HepG2 (cell line): ENCODE measurements around the gene RIPK1. TPM values are rescaled to one million over a fixed set of nuclear protein-coding genes. Genes with fewer than 3 reads are reported as not detected.

ENCODE experiments used
- GTF2F1 ChIP-seq: fragments of 150-350 bp; IDR thresholded peaks from 2 replicates; pipeline ENCODE4 v1.6.1; 2014; ENCODE audit warnings: low read length
- HNRNPL ChIP-seq: fragments of 200-400 bp; formaldehyde crosslinking; IDR thresholded peaks from 2 replicates; pipeline ENCODE4 v1.6.1; 2017; ENCODE audit warnings: mild to moderate bottlenecking, low read depth, low read length
- ISX ChIP-seq: sonication (generic); formaldehyde crosslinking; conservative IDR thresholded peaks from 2 replicates; pipeline ENCODE4 v1.5.0; 2020; ENCODE audit warnings: missing genetic modification reagents
- NCOR1 ChIP-seq: fragments of 200-600 bp; sonication (generic); IDR thresholded peaks from 2 replicates; pipeline ENCODE4 v1.7.0; 2017; ENCODE audit warnings: antibody characterized with exemption, low read length, borderline replicate concordance
- PPARG ChIP-seq: conservative IDR thresholded peaks from 2 replicates; pipeline ENCODE4 v1.6.1; 2016; ENCODE audit warnings: missing biosample characterization, missing genetic modification reagents
- TCF7 ChIP-seq: sonication (generic); IDR thresholded peaks from 2 replicates; pipeline ENCODE4 v1.6.1; 2016; ENCODE audit warnings: antibody characterized with exemption, low read depth
- XRCC5 ChIP-seq: fragments of 200-400 bp; formaldehyde crosslinking; optimal IDR thresholded peaks from 2 replicates; pipeline ENCODE3; 2017; ENCODE audit warnings: mild to moderate bottlenecking, low read length
- YEATS2 ChIP-seq: sonication (generic); formaldehyde crosslinking; IDR thresholded peaks from 2 replicates; pipeline ENCODE4 v1.4.0; 2020; ENCODE audit warnings: missing genetic modification reagents, borderline replicate concordance
- ZFP37 ChIP-seq: sonication (generic); formaldehyde crosslinking; IDR thresholded peaks from 2 replicates; pipeline ENCODE4 v1.4.0; 2020; ENCODE audit warnings: missing genetic modification reagents, borderline replicate concordance
- ZNF329 ChIP-seq: sonication (generic); formaldehyde crosslinking; IDR thresholded peaks from 2 replicates; pipeline ENCODE4 v1.9.0; 2021; ENCODE audit warnings: low read depth, mild to moderate bottlenecking, missing genetic modification reagents
- ZNF567 ChIP-seq: sonication (generic); formaldehyde crosslinking; IDR thresholded peaks from 2 replicates; pipeline ENCODE4 v1.8.1; 2023; ENCODE audit warnings: mild to moderate bottlenecking, missing genetic modification reagents, borderline replicate concordance
- ZNF616 ChIP-seq: sonication (generic); formaldehyde crosslinking; IDR thresholded peaks from 2 replicates; pipeline ENCODE4 v1.5.0; 2020; ENCODE audit warnings: low read depth, mild to moderate bottlenecking, missing genetic modification reagents
- ZNF670 ChIP-seq: sonication (generic); formaldehyde crosslinking; IDR thresholded peaks from 2 replicates; pipeline ENCODE4 v1.8.0; 2022; ENCODE audit warnings: mild to moderate bottlenecking, missing genetic modification reagents, borderline replicate concordance
- ZNF703 ChIP-seq: sonication (generic); formaldehyde crosslinking; IDR thresholded peaks from 2 replicates; pipeline ENCODE4 v1.5.1; 2020; ENCODE audit warnings: missing genetic modification reagents, mild to moderate bottlenecking, moderate library complexity, borderline replicate concordance
- ZNF790 ChIP-seq: sonication (generic); formaldehyde crosslinking; IDR thresholded peaks from 2 replicates; pipeline ENCODE4 v1.8.0; 2022; ENCODE audit warnings: missing genetic modification reagents, mild to moderate bottlenecking, borderline replicate concordance
- polyA plus RNA-seq, 8 experiments: library from polyadenylated mRNA; depleted of rRNA in 3 of 8; stranded (reverse) in 7 of 8; unstranded in 1 of 8; fragments of >200 nt; fragmentation: Illumina TruSeq in 4 of 8; extraction: Trizol in 4 of 8; gene quantifications; 2 replicates each; pipeline versions ENCODE4 v1.2.1 to v1.2.3, GENCODE V29; 2011 to 2016; ENCODE audit warnings: low read depth in 4 of 8, missing spikeins in 1 of 8, mixed read lengths in 1 of 8; ENCODE audit not compliant: insufficient read depth in 1 of 8
- total RNA-seq, 5 experiments: library from RNA; depleted of rRNA; stranded (reverse); fragments of >200 nt; fragmentation: Illumina TruSeq; extraction: Trizol; gene quantifications; 2 replicates each; pipeline ENCODE4 v1.2.3, GENCODE V29; 2016; ENCODE audit warnings: low read depth in 1 of 5
- TF ChIP-seq, protein P1 (sequence below): sonication (generic); formaldehyde crosslinking; IDR thresholded peaks from 2 replicates; pipeline ENCODE4 v1.5.0; 2020; ENCODE audit warnings: mild to moderate bottlenecking, missing genetic modification reagents, borderline replicate concordance
- TF ChIP-seq, protein P2 (sequence below): sonication (generic); formaldehyde crosslinking; IDR thresholded peaks from 2 replicates; pipeline ENCODE4 v1.5.0; 2020; ENCODE audit warnings: missing genetic modification reagents
- TF ChIP-seq, protein P3 (sequence below): sonication (generic); formaldehyde crosslinking; IDR thresholded peaks from 2 replicates; pipeline ENCODE4 v1.5.1; 2020; ENCODE audit warnings: missing genetic modification reagents, mild to moderate bottlenecking, borderline replicate concordance
- TF ChIP-seq, protein P4 (sequence below): sonication (generic); formaldehyde crosslinking; IDR thresholded peaks from 2 replicates; pipeline ENCODE4 v1.4.0; 2020; ENCODE audit warnings: mild to moderate bottlenecking, missing genetic modification reagents

Gene RIPK1
- total and polyA plus RNA-seq, 2 of the 13 experiments (the other 11 are each of a cell fraction or from before 2014, with no cell fraction given): 9.0 to 10.3 TPM

DNA sequence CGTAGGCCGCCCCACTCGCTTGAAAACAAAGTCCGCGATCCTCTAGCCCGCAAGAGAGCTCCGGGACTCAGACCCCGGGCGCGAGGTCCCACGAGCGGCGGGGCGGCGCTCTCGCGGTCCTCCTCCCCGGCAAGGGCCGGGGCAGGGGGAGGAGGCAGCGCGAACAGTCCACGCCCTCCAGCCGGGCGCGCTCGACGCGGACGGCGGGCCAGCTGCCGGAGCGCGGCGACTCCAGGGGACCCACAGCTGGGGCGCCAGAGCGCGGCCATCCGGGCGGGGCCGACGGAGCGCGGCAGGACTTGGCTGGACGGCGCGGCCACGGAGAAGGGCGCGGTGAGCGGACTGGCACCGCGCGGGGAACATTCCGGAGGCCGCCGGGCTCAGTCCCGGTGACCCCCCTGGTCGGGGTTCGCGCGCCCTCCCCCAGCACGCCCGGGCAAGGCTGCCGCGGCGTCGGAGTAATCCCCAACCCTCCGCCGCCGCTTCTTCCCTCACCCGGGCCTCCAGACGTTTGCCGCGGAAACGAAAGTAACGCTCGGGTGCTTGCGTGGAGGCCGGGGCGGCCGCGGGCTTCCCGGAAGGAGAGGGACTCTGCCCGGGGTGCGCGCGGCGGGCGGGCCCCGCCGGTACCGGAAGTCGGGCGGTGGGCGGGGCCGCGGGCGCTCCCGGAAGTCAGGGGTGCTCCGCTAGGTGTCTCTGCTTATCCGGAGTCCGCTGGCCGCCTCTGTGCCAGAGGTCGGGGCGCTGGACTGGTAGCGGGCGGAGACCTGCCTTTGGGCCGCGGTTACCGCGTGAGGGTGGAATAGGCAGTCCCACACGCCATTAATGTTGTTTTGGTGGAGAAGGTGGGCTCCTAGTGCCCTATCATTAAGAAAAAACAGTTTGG is at the start of gene RIPK1 (continued):
- peak; percentile 87; the same call in 1 of the 2 replicates for TF ChIP-seq ZNF703 (CRISPR knock-in tag)
- TF ChIP-seq, protein P1, sequence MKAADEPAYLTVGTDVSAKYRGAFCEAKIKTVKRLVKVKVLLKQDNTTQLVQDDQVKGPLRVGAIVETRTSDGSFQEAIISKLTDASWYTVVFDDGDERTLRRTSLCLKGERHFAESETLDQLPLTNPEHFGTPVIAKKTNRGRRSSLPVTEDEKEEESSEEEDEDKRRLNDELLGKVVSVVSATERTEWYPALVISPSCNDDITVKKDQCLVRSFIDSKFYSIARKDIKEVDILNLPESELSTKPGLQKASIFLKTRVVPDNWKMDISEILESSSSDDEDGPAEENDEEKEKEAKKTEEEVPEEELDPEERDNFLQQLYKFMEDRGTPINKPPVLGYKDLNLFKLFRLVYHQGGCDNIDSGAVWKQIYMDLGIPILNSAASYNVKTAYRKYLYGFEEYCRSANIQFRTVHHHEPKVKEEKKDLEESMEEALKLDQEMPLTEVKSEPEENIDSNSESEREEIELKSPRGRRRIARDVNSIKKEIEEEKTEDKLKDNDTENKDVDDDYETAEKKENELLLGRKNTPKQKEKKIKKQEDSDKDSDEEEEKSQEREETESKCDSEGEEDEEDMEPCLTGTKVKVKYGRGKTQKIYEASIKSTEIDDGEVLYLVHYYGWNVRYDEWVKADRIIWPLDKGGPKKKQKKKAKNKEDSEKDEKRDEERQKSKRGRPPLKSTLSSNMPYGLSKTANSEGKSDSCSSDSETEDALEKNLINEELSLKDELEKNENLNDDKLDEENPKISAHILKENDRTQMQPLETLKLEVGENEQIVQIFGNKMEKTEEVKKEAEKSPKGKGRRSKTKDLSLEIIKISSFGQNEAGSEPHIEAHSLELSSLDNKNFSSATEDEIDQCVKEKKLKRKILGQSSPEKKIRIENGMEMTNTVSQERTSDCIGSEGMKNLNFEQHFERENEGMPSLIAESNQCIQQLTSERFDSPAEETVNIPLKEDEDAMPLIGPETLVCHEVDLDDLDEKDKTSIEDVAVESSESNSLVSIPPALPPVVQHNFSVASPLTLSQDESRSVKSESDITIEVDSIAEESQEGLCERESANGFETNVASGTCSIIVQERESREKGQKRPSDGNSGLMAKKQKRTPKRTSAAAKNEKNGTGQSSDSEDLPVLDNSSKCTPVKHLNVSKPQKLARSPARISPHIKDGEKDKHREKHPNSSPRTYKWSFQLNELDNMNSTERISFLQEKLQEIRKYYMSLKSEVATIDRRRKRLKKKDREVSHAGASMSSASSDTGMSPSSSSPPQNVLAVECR (CRISPR knock-in tag): peak; percentile 95
- no peak for TF ChIP-seq ZFP37 (CRISPR knock-in tag)
- TF ChIP-seq ZNF670: peak; percentile 92; the same call in 1 of the 2 replicates
- TF ChIP-seq ISX (CRISPR knock-in tag): no peak
- TF ChIP-seq ZNF616 (CRISPR knock-in tag): peak; percentile 92; the same call in 1 of the 2 replicates
- peak; percentile 62 for TF ChIP-seq YEATS2 (CRISPR knock-in tag)
- TF ChIP-seq ZNF567 (CRISPR knock-in tag): no peak
- TF ChIP-seq, protein P2, sequence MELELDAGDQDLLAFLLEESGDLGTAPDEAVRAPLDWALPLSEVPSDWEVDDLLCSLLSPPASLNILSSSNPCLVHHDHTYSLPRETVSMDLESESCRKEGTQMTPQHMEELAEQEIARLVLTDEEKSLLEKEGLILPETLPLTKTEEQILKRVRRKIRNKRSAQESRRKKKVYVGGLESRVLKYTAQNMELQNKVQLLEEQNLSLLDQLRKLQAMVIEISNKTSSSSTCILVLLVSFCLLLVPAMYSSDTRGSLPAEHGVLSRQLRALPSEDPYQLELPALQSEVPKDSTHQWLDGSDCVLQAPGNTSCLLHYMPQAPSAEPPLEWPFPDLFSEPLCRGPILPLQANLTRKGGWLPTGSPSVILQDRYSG (CRISPR knock-in tag): peak; percentile 73; the same call in 1 of the 2 replicates
- TF ChIP-seq NCOR1: peak; percentile 51; the same call in 1 of the 2 replicates
- peak; percentile 99 for TF ChIP-seq PPARG (CRISPR knock-in tag)
- TF ChIP-seq, protein P3, sequence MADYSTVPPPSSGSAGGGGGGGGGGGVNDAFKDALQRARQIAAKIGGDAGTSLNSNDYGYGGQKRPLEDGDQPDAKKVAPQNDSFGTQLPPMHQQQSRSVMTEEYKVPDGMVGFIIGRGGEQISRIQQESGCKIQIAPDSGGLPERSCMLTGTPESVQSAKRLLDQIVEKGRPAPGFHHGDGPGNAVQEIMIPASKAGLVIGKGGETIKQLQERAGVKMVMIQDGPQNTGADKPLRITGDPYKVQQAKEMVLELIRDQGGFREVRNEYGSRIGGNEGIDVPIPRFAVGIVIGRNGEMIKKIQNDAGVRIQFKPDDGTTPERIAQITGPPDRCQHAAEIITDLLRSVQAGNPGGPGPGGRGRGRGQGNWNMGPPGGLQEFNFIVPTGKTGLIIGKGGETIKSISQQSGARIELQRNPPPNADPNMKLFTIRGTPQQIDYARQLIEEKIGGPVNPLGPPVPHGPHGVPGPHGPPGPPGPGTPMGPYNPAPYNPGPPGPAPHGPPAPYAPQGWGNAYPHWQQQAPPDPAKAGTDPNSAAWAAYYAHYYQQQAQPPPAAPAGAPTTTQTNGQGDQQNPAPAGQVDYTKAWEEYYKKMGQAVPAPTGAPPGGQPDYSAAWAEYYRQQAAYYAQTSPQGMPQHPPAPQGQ (CRISPR knock-in tag): no peak
- TF ChIP-seq ZNF329 (CRISPR knock-in tag): peak; percentile 17; the same call in 1 of the 2 replicates
- TF ChIP-seq XRCC5: peak; percentile 83
- TF ChIP-seq, protein P4, sequence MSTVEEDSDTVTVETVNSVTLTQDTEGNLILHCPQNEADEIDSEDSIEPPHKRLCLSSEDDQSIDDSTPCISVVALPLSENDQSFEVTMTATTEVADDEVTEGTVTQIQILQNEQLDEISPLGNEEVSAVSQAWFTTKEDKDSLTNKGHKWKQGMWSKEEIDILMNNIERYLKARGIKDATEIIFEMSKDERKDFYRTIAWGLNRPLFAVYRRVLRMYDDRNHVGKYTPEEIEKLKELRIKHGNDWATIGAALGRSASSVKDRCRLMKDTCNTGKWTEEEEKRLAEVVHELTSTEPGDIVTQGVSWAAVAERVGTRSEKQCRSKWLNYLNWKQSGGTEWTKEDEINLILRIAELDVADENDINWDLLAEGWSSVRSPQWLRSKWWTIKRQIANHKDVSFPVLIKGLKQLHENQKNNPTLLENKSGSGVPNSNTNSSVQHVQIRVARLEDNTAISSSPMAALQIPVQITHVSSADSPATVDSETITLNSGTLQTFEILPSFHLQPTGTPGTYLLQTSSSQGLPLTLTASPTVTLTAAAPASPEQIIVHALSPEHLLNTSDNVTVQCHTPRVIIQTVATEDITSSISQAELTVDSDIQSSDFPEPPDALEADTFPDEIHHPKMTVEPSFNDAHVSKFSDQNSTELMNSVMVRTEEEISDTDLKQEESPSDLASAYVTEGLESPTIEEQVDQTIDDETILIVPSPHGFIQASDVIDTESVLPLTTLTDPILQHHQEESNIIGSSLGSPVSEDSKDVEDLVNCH (CRISPR knock-in tag): no peak
- 0 out of 2 replicates have a peak, but pooled peaks have one; percentile 12 for TF ChIP-seq TCF7
- TF ChIP-seq GTF2F1: 0 out of 2 replicates have a peak, but pooled peaks have one; percentile 42
- no peak; the same call in 1 of the 2 replicates for TF ChIP-seq ZNF790 (CRISPR knock-in tag)
- TF ChIP-seq HNRNPL: no peak
